HG03354 (cell line): ENCODE measurements around the gene PCBP3.
"Not testable (repeated sequence)": the region's sequence is repeated elsewhere in the genome, so short reads cannot be mapped to it uniquely, and the experiment has no call there.

Source experiments
- ATAC-seq: cut with Tn5 transposase; IDR thresholded peaks from one replicate; pipeline ENCODE4 v1.9.1; 2021; ENCODE audit warnings: mild to moderate bottlenecking; ENCODE audit not compliant: unreplicated experiment, poor library complexity, severe bottlenecking

Gene PCBP3

GRCh38 chr21:45940091-45940490 lies 296.6 kb downstream of the PCBP3 start:
- no peak for ATAC-seq

- ATAC-seq, result no peak
These were observed 297.3 kb downstream of the PCBP3 start for GRCh38 chr21:45940621-45941337.

GRCh38 chr21:45941338-45941710 lies 297.8 kb downstream of the PCBP3 start:
- ATAC-seq, result no peak

- ATAC-seq, result no peak
These were observed 298.4 kb downstream of the PCBP3 start for GRCh38 chr21:45941717-45942546.

- ATAC-seq, result no peak
These were observed 299.5 kb downstream of the PCBP3 start for GRCh38 chr21:45942755-45943629.

- ATAC-seq, result no peak
These were observed 300.4 kb downstream of the PCBP3 start for GRCh38 chr21:45943630-45944540.

GRCh38 chr21:45944601-45945000 lies 301.1 kb downstream of the PCBP3 start:
- no peak for ATAC-seq

- no peak for ATAC-seq
These were observed 301.7 kb downstream of the PCBP3 start for GRCh38 chr21:45945066-45945867.

- no peak for ATAC-seq
These were observed 302.3 kb downstream of the PCBP3 start for GRCh38 chr21:45945868-45946210.

- ATAC-seq, result no peak
These were observed 303.8 kb downstream of the PCBP3 start for GRCh38 chr21:45947296-45947695.

GRCh38 chr21:45947716-45948255 lies 304.3 kb downstream of the PCBP3 start:
- ATAC-seq, result no peak

- no peak for ATAC-seq
These were observed 305.1 kb downstream of the PCBP3 start for GRCh38 chr21:45948576-45949141.

GRCh38 chr21:45949928-45950739 lies 306.6 kb downstream of the PCBP3 start:
- ATAC-seq, result no peak

- no peak for ATAC-seq
These were observed 307.4 kb downstream of the PCBP3 start for GRCh38 chr21:45950740-45951515.

- no peak for ATAC-seq
These were observed 308.2 kb downstream of the PCBP3 start for GRCh38 chr21:45951676-45952075.

- ATAC-seq, result not testable (repeated sequence)
These were observed 309.0 kb downstream of the PCBP3 start for GRCh38 chr21:45952527-45952926.
